ENCODE data around the gene CUL3.
A peak's percentile ranks its signal among the peaks of the same experiment; 100 is the strongest.

Gene CUL3

GRCh38 chr2:224449212-224450147 is 135.7 kb downstream of the CUL3 start:
- H2AFZ ChIP-seq (ENCODE audit: low read depth), result no peak overlapping the region
- H3K79me2 ChIP-seq (ENCODE audit: insufficient read depth, low read depth), result no peaks in the 10 kb centered on the region
- H3K27me3 ChIP-seq (ENCODE audit: insufficient read depth, low read depth), result no peaks in the 10 kb centered on the region
- H3K27ac ChIP-seq, result no peak overlapping the region
- no peak overlapping the region for H3K9ac ChIP-seq
- H3K36me3 ChIP-seq (ENCODE audit: insufficient read depth), result no peaks in the 10 kb centered on the region
- no peaks in the 10 kb centered on the region for H3K4me1 ChIP-seq (ENCODE audit: low read depth, poor library complexity, severe bottlenecking)
- TF ChIP-seq CTCF (conservative IDR thresholded peaks at IDR 0.05; ENCODE audit: low read depth, low read length), result peak; percentile 50; the same call in 1 of the 2 replicates
- no peaks in the 10 kb centered on the region for H4K20me1 ChIP-seq (ENCODE audit: insufficient read depth)
- no peak overlapping the region for H3K4me3 ChIP-seq (IDR thresholded peaks at IDR 0.05; ENCODE audit: insufficient read depth, low read depth, low read length)
- no peak overlapping the region for H3K4me2 ChIP-seq

DNA sequence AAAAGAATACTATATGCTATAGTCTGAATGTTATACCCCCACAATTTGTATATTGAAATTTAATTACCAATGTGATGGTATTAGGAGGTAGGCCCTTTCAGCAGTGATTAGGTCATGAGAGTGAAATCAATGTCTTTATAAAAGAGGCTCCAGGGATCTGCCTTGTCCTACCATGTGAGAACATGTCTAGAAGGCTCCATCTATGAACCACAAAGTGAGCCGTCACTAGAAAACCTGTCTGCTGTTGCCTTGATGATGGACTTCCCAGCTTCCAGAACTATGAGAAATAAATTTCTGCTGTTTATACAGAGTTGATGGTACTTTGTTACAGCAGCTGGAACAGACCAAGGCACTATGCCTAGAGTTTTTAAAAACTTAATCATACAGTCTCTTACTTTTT is 136.9 kb downstream of the CUL3 start:
- H4K20me1 ChIP-seq (ENCODE audit: insufficient read depth), result no peaks in the 10 kb centered on the region
- H3K4me2 ChIP-seq, result no peak overlapping the region
- no peaks in the 10 kb centered on the region for H3K79me2 ChIP-seq (ENCODE audit: insufficient read depth, low read depth)
- H3K27me3 ChIP-seq (ENCODE audit: insufficient read depth, low read depth), result no peaks in the 10 kb centered on the region
- no peak overlapping the region for H2AFZ ChIP-seq (ENCODE audit: low read depth)
- no peak overlapping the region for H3K4me3 ChIP-seq (IDR thresholded peaks at IDR 0.05; ENCODE audit: insufficient read depth, low read depth, low read length)
- no peaks in the 10 kb centered on the region for H3K4me1 ChIP-seq (ENCODE audit: low read depth, poor library complexity, severe bottlenecking)
- H3K36me3 ChIP-seq (ENCODE audit: insufficient read depth), result no peaks in the 10 kb centered on the region
- H3K9ac ChIP-seq, result no peak overlapping the region
- H3K27ac ChIP-seq, result no peak overlapping the region
- TF ChIP-seq CTCF (conservative IDR thresholded peaks at IDR 0.05; ENCODE audit: low read depth, low read length), result no peak

DNA sequence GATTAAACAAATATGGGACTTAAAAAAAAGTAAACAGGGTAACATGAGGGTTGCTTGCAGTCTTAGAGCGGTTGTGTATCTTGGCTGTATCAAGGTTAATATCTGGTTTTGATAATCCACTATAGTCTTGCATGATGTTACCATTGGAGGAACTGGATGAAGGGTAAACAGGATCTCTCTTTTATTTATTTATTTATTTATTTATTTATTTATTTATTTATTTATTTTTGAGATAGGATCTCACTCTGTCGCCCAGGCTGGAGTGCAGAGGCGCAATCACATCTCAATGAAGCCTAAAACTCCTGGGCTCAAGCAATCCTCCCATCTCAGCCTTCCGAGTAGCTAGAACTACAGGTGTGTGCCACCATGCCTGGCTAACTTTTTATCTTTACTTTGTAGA is 140.4 kb downstream of the CUL3 start:
- Histone ChIP-seq H3K27ac (no peak overlapping the region), H3K36me3 (ENCODE audit: insufficient read depth) (no peaks in the 10 kb centered on the region), H3K4me3 (IDR thresholded peaks at IDR 0.05; ENCODE audit: insufficient read depth, low read depth, low read length) (no peak overlapping the region), H2AFZ (ENCODE audit: low read depth) (no peak overlapping the region), H3K79me2 (ENCODE audit: insufficient read depth, low read depth) (no peaks in the 10 kb centered on the region), H3K4me2 (no peak overlapping the region), H4K20me1 (ENCODE audit: insufficient read depth) (no peaks in the 10 kb centered on the region), H3K4me1 (ENCODE audit: low read depth, poor library complexity, severe bottlenecking) (no peaks in the 10 kb centered on the region), H3K9ac (no peak overlapping the region), H3K27me3 (ENCODE audit: insufficient read depth, low read depth) (no peaks in the 10 kb centered on the region)
- no peak for TF ChIP-seq CTCF (conservative IDR thresholded peaks at IDR 0.05; ENCODE audit: low read depth, low read length)

DNA sequence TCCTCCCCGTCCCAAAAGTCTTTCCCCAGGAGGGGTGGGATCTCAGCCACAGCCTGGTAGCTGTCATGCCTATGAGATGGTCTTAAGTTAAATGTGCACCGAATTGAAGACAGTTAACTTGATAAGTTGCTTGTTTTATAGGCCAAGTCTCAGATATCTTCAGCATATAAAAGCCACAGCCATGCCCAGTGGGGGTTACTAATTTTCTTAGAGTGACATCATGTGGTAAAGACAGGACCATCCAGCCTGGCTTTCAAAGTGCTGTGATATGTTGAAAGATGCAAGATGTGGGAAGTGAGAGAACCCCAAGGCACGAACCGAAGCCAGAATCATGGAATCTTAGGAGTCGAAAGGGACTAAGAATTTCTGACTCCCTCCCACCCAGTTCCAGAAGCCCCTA is 141.1 kb downstream of the CUL3 start:
- Histone ChIP-seq H3K9ac (no peak overlapping the region), H4K20me1 (ENCODE audit: insufficient read depth) (no peaks in the 10 kb centered on the region), H3K27ac (no peak overlapping the region), H3K79me2 (ENCODE audit: insufficient read depth, low read depth) (no peaks in the 10 kb centered on the region), H3K4me1 (ENCODE audit: low read depth, poor library complexity, severe bottlenecking) (no peaks in the 10 kb centered on the region), H2AFZ (ENCODE audit: low read depth) (no peak overlapping the region), H3K36me3 (ENCODE audit: insufficient read depth) (no peaks in the 10 kb centered on the region), H3K4me2 (no peak overlapping the region), H3K4me3 (IDR thresholded peaks at IDR 0.05; ENCODE audit: insufficient read depth, low read depth, low read length) (no peak overlapping the region), H3K27me3 (ENCODE audit: insufficient read depth, low read depth) (no peaks in the 10 kb centered on the region)
- no peak for TF ChIP-seq CTCF (conservative IDR thresholded peaks at IDR 0.05; ENCODE audit: low read depth, low read length)
